H54 (cell line): ENCODE data around the gene HOXB8.

Experiments
- DNase-seq: peaks from one replicate; pipeline ENCODE4 v3.0.0; 2011; ENCODE audit warnings: low spot score, mixed read lengths; ENCODE audit not compliant: insufficient read length
- FAIRE-seq: peaks from 3 replicates; lab custom pipeline; 2011; peaks lifted over from hg19 to GRCh38; lab: Jason Lieb, UNC
- POLR2A ChIP-seq: IDR thresholded peaks from 2 replicates; pipeline ENCODE4 v1.6.1; 2011; ENCODE audit warnings: low read depth, mild to moderate bottlenecking, low read length

HOXB8 gene

DNA sequence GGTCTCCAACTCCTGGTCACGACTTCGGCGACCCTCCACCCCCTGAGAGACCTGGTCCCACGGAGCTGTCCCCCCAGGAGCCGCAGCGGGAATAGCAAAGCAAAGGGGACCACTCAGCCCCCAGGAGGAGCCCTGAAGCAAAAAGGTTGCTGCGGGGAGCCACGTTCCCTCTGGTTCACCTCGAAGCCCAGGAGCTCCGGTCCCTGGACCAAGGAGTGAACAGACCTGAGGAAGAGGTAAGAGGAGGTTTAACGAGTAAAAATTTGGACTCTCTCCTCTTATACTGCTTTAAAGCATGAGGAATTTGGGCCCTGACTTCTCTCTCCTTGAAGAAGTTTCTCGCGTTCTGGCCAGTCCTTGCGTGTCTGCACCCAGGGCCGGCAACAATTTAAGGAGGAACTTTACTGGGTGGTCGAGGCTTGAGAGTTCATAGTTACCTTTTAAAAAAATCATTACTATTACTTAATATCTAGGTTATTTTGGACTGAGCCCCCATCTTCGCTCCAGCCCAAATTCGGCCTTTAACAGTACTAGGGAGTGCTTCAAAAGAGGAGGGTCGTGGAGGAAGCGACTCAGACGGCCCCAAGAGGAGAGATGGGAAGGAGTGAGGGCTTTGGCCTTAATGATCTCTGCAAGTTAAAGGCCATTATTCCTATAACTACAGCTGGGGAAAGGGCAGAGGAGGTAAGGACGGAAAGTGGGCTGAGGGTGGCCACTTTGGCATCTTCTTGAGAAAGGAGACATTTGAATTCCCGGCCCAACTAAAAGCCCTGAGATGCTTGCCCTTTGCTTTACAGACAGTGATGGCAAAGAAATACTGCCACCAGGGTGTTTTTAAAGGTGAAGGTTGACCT, 28.0 kb upstream of the HOXB8 start:
- no peak for DNase-seq
- no peak for FAIRE-seq
- no peak for TF ChIP-seq POLR2A

DNA sequence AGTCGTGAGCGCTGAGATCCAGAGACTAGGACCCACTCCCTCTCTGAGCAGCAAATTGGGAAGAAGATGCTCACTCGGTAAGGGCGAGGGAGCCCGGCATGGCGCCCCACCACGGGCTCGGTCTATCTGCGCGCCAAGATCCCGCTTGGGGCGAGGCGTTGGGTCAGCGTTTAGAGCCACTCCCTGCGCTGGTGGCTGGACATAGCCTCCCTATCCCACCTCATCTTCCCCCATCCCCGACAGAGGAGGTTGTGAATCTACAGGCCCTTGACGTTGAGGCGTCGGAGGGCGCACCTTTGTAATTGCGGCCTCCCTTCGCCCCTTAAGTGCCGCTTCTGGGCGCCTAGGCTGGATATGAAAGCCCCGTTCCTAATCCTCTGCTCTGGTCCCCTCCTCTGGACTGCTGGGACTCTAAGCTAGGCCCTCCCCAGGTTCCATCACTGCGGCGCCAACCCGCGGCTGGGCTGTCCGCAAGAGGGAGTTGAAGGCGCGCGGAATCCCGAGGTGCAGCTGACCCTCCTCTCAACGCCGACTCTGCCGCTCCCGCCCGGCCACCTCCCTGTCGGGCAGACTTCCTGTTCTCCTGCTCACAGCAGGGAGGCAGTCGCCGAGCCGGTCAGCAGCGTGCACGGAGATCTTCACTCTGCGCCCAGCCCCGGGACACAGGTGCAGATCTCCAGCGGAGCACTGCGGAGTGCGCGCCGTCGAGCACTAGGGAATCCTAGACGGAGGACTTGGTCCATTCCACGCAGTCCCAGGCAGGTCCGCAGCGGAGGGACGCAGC, 27.2 kb upstream of the HOXB8 start:
- DNase-seq (no peak), FAIRE-seq (no peak)
- TF ChIP-seq POLR2A, result no peak

DNA sequence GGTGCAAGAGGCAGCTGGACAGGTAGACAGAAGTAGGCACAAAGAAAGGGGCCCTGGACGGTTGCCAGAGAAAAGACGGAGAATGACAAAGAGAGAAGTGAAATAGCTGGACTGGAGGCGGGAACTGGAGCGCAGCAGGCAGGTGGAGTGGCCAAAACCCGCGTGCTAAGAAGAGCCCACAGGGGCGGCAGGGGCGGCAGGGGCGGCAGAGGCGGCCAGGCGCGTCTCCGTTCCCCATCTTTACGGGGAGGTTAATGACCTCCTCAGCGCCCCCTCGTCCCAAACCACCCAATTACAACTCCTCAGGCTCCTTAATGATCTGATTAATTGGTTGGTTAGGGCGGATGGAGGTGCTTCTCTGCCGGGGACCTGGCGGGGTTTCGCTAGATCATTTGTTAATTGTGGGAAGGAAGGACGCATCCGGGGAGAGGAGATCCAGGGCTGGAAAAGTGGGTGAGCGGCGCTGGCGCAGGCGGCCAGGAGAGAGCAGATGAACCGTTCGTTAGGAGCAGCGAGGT, 26.5 kb upstream of the HOXB8 start:
- TF ChIP-seq POLR2A, result no peak
- DNase-seq (no peak), FAIRE-seq (no peak)

DNA sequence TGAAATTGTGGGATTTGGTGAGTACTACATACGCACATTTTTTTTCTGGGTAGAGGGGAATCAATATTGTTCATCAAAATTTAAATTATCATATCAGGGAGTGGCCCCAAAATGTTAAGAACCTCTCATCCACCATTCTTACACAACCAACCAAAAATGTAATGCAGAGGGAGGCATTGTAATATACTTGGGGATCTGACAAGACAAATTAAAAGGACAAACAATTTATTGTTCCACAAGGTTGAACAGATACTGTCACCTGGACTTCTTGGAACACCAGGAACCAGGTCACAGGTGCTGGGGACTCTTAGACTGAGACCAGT, 25.7 kb upstream of the HOXB8 start:
- TF ChIP-seq POLR2A, result no peak
- FAIRE-seq (no peak), DNase-seq (no peak)

DNA sequence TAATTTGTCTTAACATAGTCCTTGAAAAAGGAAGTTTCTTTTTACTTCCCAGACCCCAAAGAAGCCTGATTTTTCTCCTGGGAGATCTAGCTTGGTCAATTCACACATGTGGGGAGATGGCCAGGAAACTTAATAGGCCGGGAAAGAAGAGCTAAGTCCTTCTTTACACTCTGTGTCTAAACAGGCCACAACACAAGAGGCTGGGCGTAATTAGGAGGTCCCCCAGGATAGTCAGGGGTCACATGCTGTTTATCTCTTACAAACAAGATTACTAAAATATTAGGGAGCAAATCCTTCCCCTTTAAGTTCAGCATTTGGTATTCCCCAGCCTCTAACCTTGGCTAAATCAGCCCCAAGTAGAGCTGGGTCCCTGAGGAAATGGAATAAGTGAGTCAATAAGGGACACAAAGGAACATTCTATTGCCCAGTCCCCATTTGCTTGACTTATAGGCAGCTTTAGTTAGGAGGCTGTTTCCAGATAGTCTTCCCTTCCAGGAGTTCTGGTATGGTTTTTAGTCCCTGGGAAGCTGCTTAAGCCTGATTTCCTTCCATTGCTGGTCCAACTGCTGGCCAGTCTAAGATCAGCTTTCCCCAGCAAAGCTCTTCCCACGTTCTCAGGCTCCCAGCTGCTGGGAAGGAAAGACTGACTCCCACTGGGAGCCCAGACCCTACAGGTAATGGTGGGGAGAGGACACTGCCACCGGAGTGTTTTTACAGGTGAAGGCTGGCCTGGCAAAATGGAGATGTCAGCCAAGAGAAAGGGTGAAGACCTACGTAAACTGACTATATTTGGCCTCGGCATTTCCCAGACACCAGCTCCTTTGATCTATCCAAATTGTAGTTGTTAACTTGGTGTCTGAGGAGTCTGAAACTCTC, 25.1 kb upstream of the HOXB8 start:
- no peak for FAIRE-seq
- TF ChIP-seq POLR2A, result no peak

DNA sequence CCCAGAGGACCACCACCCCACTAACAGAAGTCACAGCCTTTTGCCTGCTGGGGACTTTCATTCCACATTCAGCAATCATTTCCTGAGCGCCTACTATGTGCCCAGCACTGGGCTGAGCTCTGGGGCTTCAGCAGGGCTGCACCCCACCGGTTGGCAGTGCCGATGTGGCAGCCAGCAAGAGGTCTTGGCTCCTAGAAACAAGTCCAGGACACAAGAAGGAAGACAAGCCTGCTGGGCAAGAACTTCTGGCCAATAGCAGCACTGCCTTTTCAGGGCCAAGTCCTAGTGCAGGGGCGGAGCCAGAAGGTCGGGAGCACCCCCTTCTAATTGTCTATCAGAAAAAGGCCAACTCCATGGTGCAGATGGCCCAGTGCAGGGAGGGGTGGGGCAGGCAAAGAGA, 24.0 kb upstream of the HOXB8 start:
- DNase-seq, result no peak
- TF ChIP-seq POLR2A, result no peak
- no peak for FAIRE-seq

More for the DNA sequence above, 25.1 kb upstream of the HOXB8 start:
- no peak for DNase-seq

DNA sequence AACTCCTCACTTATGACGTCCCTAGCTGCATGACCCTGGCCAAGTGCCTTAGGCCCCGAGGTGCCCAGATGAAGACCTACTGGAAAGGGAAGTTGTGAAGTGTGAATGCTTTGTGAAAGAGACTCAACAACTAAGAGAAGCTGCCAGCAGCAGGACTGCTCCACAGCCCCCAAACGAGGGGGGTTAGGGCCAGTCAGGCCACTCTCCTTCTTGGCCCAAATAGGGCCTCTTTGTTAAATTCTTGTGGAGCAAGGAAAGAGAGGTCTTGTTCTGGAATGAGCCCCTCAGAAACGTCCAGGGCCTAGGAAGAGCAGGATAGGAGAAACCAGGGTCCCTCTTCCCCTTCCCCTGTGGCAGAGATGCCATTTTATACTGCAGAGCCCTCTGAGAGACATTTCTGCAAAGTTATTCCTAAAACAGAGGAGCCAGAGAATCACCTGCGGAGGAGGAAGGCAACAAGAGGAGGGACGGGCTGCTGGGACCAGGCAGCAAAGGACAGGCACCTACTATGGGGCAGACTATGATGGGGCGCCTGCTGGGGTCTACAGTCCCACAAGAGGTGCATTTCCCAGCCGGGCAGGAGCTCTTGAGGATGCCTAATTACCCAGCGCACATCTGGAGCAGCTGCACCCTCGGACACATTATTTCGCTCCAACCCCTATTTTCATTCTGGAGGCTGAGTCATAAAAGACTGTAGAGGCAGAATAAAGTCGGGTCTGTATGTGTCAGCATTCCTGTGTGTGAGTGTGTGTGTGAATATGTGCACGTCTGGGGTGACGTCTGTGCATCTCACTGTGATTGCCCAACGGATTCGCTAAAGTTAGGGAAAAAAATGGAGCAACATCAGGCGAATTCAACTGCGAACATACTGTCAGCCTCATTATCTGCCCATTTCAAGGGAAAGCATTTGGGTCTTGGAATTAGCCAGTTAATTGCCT, 22.5 kb upstream of the HOXB8 start:
- no peak for TF ChIP-seq POLR2A
- peak; percentile 97 for FAIRE-seq
- peak; percentile 95 for DNase-seq

DNA sequence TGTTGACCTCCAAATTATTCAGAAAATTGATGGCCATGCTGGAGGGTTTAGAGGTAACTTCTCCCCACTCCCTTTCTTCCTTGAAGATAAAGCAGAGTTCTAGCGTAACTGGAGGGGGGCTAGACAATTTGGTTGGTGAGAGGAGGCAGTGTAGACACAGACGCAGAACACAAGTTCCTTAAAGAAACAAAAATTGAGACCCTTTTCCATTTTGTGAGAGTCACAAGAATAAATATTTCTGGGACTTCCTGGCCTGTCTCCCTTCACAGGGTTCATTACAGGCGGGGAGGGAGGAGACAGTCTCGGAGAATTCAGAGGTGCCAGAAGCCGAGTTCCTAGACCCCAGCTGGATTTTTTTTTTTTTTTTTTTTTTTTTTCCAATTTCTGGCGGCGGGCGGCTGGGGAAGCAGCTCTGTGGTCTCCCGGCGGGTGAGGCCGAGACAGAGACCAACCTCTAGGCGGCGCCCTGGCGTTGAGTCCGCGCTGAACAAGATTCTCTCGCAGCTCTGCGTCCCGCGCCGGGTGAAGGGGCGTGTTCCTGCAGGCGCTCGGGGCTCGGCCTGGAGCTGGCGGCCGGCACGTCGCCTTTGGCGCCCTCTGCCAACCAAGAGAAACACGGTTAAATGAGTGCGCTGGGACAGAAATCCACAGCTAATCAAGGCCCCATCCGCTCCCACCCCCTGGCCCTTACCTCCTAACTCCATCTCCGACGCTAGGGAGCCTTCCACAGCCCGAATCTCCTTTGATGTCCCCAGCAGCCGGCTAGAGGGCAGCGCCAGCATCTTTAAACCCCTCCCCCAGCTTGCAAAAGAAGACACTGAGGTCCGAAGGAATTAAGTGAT, 21.3 kb upstream of the HOXB8 start:
- FAIRE-seq (no peak), DNase-seq (no peak)
- no peak for TF ChIP-seq POLR2A

DNA sequence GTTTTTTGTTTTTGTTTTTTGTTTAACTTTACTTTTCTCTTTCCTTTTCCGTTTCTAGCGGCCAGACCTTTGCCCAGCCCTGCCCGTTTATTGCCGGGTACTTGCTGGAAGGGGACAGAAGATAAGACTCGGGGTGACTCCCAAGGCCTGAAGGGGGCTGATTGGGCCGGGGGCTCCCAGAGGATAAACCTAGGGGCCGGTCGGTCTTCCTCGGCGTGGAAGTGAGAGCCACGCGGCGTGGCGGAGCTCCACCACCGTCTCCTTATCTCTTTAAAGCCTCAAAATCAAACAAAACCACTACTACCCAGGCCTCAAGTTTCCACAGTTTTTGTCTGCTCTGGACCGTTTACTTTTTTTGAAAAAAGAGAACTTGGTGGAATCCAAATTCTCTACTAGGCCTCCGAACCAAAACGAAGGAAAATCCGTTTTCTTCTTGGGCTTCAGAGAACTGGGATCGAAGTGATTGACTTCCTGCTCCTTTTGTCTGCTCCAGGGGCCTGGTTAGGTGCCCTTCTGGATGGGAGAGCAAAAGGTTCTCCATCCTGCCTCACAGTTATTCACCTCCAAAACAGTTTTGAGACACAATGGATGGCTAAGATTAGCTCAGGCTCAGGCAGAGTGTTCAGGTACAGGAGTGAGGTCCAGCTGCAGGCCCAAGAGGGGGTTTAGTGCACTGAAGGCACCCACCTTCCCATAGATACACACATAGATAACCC, 19.6 kb upstream of the HOXB8 start:
- no peak for TF ChIP-seq POLR2A
- FAIRE-seq, result no peak
- DNase-seq, result no peak

DNA sequence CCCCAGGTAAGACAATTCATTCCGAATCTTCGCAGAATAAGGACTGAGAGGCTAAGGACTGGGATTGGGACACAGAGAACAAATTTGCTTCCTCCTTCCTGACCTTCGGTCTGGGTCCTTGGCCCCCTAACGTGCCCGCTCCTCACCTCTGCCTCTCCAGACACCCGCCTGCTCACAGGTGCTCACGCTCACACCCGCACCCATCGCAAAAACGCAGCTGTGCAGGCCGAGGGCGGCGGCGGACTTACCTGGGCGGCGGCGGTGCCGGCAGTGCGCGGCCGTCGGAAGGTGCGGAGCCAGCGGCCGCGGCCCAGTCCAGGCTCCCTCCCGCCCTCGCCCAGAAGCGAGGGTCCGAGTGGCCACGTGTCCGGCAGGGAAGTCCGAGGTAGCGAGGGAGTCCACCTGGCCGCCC, 18.2 kb upstream of the HOXB8 start:
- TF ChIP-seq POLR2A, result no peak
- FAIRE-seq, result no peak
- DNase-seq, result no peak

DNA sequence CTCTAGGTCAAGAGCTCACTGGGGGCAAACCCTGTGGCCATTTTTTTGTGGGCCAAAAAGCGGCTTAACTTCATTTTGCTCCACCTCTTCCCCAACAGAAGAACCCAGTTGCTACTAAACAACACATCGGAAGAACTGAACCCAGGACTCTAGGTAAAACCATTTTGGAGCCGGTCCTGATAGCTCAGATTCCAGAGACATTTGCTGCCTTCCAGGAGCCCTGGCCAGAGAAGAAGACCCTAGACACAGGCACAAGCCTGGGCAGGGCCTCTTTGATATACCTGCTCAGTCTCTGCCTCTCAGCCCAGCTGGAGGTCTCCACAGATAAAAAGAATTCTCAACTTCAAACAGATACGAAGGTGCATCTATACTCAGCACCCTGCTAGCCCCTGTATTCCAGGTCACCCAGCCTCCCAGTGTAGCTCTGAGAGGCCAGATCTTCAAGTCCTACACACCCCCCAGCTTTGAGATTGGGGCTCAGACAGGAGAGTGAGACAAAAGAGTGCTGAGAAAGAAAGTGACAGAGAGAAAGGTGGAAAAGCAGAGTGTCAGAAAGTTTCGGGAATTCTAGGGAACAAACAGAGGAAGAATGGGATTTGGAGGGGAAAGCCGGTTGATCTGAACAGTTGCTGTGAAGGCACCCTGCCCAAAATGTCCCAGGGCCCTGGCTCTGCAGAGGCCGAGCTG, 17.6 kb upstream of the HOXB8 start:
- no peak for FAIRE-seq
- no peak for TF ChIP-seq POLR2A
- no peak for DNase-seq
